Panc1 (cell line): ENCODE data around the gene SAMD11. TPM values are rescaled to one million over a fixed set of nuclear protein-coding genes. Genes with fewer than 3 reads are reported as not detected.

Source experiments
- ATAC-seq: fragments of 200-7000 bp; cut with Tn5 transposase; 2 replicates; pipeline ENCODE4 v1.9.1; 2020; ENCODE audit warnings: mild to moderate bottlenecking, moderate library complexity
- BruUV-seq: library from RNA; stranded (reverse); fragments of 400-500 nt; replicated peaks from 2 replicates; lab custom pipeline; 2021; lab: Mats Ljungman, UMichigan
- CTCF ChIA-PET: fragments of 300-600 bp; sonication (Branson Sonifier 250); formaldehyde crosslinking; loops from one replicate; lab custom pipeline; 2022; ENCODE audit warnings: antibody characterized with exemption; lab: Charles Lee
- POLR2A ChIA-PET: fragments of 300-600 bp; sonication (Branson Sonifier 250); formaldehyde crosslinking; loops from one replicate; lab custom pipeline; 2022; ENCODE audit warnings: antibody characterized with exemption; lab: Charles Lee
- DNase-seq: peaks from one replicate; pipeline ENCODE4 v3.0.0-alpha.2; 2010; ENCODE audit warnings: low read depth, low spot score
- H3K27ac ChIP-seq: 2 replicates; pipeline ENCODE4 v1.5.1; 2011; ENCODE audit warnings: mild to moderate bottlenecking, low read length, inconsistent platforms
- H3K27me3 ChIP-seq: fragments of 200-500 bp; sonication (Bioruptor generic); 2 replicates; pipeline ENCODE4 v1.6.0; 2014; ENCODE audit warnings: low read length, inconsistent platforms; ENCODE audit not compliant: control insufficient read depth, insufficient read depth
- H3K36me3 ChIP-seq: fragments of 200-500 bp; sonication (Bioruptor generic); 2 replicates; pipeline ENCODE4 v1.5.1; 2014; ENCODE audit warnings: inconsistent platforms, mild to moderate bottlenecking, low read length, moderate library complexity; ENCODE audit not compliant: control insufficient read depth, insufficient read depth
- H3K4me1 ChIP-seq: 2 replicates; pipeline ENCODE4 v1.5.1; 2011; ENCODE audit warnings: inconsistent platforms, mild to moderate bottlenecking, low read length, moderate library complexity; ENCODE audit not compliant: control insufficient read depth, insufficient read depth
- H3K4me3 ChIP-seq, 2 experiments: 2 replicates each; pipeline ENCODE4 v1.5.1; 2011 to 2012; ENCODE audit warnings: low read depth in 2 of 2, low read length in 2 of 2, mild to moderate bottlenecking in 2 of 2, inconsistent platforms in 1 of 2, moderate library complexity in 1 of 2
- H3K9me3 ChIP-seq: fragments of 200-500 bp; sonication (Bioruptor generic); 2 replicates; pipeline ENCODE4 v1.5.1; 2014; ENCODE audit warnings: low read depth, mild to moderate bottlenecking, inconsistent platforms, low read length, moderate library complexity; ENCODE audit not compliant: control insufficient read depth, insufficient read depth
- POLR2AphosphoS5 ChIP-seq: IDR thresholded peaks from 2 replicates; pipeline ENCODE4 v1.6.1; 2012; ENCODE audit warnings: mild to moderate bottlenecking, low read depth, low read length, moderate library complexity
- SIN3A ChIP-seq: IDR thresholded peaks from 2 replicates; pipeline ENCODE4 v1.6.1; 2012; ENCODE audit warnings: low read depth, mild to moderate bottlenecking, low read length, moderate library complexity, borderline replicate concordance; ENCODE audit not compliant: insufficient read depth
- TCF7L2 ChIP-seq: IDR thresholded peaks from 2 replicates; pipeline ENCODE4 v1.6.1; 2011; ENCODE audit warnings: mild to moderate bottlenecking, low read depth, low read length, inconsistent platforms
- in situ Hi-C: cut with HindIII; loops from 2 replicates; pipeline ENCODE4 v1.10.0; 2016; ENCODE audit warnings: low sequenced_read_pairs, low pct_unique_long_range_greater_than_20kb
- intact Hi-C: fragments of 100-400 bp; cut with micrococcal nuclease; formaldehyde crosslinking; loops from one replicate; pipeline ENCODE4 v1.10.0; 2022; ENCODE audit not compliant: unreplicated experiment
- total RNA-seq: library from RNA; stranded (reverse); gene quantifications from one replicate; pipeline ENCODE4 v1.2.1, GENCODE V29; 2021; ENCODE audit not compliant: unreplicated experiment
- TF ChIP-seq, protein P1 (sequence below): fragments of 450-650 bp; IDR thresholded peaks from 2 replicates; pipeline ENCODE4 v1.5.1; 2017; ENCODE audit warnings: mild to moderate bottlenecking
- TF ChIP-seq, protein P2 (sequence below), 2 experiments: IDR thresholded peaks; 2 replicates each; pipeline ENCODE4 v1.6.1; 2011 to 2012; ENCODE audit warnings: low read depth in 2 of 2, control low read depth in 1 of 2, low read length in 1 of 2, mild to moderate bottlenecking in 1 of 2, moderate library complexity in 1 of 2; ENCODE audit not compliant: insufficient read depth in 1 of 2

The SAMD11 gene
- total RNA-seq, 1 experiment from 2014 or later: 51.8 TPM

DNA sequence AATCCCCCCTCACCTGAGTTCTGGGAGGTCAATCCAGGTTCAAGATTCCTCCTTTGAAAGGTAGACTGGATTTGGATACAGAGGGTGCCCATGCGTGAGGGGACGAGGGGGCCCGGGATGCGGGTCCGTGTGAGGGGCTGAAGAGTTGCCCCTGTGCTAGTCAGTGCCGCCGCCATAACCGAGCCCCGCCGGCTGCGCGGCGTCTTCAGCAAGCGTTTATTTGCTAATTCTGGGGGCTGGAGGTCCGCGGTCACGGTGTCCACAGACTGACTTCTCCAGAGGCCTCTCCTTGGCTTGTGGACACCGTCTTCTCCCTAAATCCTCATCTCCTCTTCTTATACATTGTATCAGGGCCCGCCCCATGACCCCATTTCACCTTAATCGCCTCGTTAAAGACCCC, 20.9 kb upstream of the SAMD11 start:
- TF ChIP-seq, protein P1, sequence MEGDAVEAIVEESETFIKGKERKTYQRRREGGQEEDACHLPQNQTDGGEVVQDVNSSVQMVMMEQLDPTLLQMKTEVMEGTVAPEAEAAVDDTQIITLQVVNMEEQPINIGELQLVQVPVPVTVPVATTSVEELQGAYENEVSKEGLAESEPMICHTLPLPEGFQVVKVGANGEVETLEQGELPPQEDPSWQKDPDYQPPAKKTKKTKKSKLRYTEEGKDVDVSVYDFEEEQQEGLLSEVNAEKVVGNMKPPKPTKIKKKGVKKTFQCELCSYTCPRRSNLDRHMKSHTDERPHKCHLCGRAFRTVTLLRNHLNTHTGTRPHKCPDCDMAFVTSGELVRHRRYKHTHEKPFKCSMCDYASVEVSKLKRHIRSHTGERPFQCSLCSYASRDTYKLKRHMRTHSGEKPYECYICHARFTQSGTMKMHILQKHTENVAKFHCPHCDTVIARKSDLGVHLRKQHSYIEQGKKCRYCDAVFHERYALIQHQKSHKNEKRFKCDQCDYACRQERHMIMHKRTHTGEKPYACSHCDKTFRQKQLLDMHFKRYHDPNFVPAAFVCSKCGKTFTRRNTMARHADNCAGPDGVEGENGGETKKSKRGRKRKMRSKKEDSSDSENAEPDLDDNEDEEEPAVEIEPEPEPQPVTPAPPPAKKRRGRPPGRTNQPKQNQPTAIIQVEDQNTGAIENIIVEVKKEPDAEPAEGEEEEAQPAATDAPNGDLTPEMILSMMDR: no peak
- POLR2A ChIA-PET: interaction anchor here (0.7 kb wide), 1 partner anchor 77 kb away, joined by 5 read pairs; no protein-coding TSS in a partner anchor
- no peak overlapping the region for H3K4me3 ChIP-seq
- intact Hi-C loops: no loop called here
- H3K27me3 ChIP-seq: no peaks in the 10 kb centered on the region
- no peaks in the 10 kb centered on the region for H3K9me3 ChIP-seq
- CTCF ChIA-PET: no interaction called here
- no peak overlapping the region for H3K27ac ChIP-seq
- H3K36me3 ChIP-seq: no peaks in the 10 kb centered on the region
- BruUV-seq: no TSS peak
- no peak for DNase-seq
- in situ Hi-C loops: no loop called here
- peaks cover 32% of the 10 kb centered on the region for H3K4me1 ChIP-seq
- ATAC-seq: no peak

DNA sequence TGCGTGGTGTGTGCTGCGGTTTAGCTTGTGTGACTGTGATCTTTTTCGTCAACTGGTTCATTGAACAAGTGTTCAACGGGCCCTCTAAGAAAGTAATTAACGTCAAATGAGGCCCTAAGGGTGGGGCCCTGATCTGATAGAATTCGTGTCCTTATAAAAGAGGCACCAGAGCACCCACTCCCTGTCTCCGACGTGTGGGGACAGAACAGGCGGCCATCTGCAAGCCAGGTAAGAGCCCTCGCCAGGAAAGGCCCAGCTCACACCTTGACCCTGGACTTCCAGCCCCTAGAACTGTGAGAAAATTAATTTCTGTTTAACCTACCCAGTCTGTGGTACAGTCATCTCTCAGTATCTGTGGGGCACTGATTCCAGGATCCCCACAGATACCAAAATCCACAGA, 20.4 kb upstream of the SAMD11 start:
- ChIA-PET POLR2A (no interaction called here), CTCF (no interaction called here)
- Histone ChIP-seq H3K4me1 (peaks cover 36% of the 10 kb centered on the region), H3K27ac (peak overlapping the region; percentile 73), H3K9me3 (no peaks in the 10 kb centered on the region), H3K4me3 (no peak overlapping the region; a peak in 1 of 4 replicates), H3K27me3 (no peaks in the 10 kb centered on the region), H3K36me3 (no peaks in the 10 kb centered on the region)
- no TSS peak for BruUV-seq
- in situ Hi-C loops: no loop called here
- intact Hi-C loops: no loop called here
- no peak for ATAC-seq
- TF ChIP-seq, protein P2, sequence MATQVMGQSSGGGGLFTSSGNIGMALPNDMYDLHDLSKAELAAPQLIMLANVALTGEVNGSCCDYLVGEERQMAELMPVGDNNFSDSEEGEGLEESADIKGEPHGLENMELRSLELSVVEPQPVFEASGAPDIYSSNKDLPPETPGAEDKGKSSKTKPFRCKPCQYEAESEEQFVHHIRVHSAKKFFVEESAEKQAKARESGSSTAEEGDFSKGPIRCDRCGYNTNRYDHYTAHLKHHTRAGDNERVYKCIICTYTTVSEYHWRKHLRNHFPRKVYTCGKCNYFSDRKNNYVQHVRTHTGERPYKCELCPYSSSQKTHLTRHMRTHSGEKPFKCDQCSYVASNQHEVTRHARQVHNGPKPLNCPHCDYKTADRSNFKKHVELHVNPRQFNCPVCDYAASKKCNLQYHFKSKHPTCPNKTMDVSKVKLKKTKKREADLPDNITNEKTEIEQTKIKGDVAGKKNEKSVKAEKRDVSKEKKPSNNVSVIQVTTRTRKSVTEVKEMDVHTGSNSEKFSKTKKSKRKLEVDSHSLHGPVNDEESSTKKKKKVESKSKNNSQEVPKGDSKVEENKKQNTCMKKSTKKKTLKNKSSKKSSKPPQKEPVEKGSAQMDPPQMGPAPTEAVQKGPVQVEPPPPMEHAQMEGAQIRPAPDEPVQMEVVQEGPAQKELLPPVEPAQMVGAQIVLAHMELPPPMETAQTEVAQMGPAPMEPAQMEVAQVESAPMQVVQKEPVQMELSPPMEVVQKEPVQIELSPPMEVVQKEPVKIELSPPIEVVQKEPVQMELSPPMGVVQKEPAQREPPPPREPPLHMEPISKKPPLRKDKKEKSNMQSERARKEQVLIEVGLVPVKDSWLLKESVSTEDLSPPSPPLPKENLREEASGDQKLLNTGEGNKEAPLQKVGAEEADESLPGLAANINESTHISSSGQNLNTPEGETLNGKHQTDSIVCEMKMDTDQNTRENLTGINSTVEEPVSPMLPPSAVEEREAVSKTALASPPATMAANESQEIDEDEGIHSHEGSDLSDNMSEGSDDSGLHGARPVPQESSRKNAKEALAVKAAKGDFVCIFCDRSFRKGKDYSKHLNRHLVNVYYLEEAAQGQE (IDR thresholded peaks at IDR 0.05; ENCODE audit: insufficient read depth in 1 of 2, low read depth in 2 of 2, low read length in 1 of 2): no peak
- TF ChIP-seq TCF7L2 (no peak), POLR2AphosphoS5 (no peak), SIN3A (no peak)
- TF ChIP-seq, protein P1: no peak
- DNase-seq: no peak
